Stimulated activated CD4-positive, alpha-beta T cell treated with anti-CD3 and anti-CD28 coated beads, Interleukin-1b, Interleukin-23, amount 100 ng/mL, for 48 hours (primary cell): Measurements from ENCODE around the gene GNB5.
"Not testable (repeated sequence)": the region's sequence is repeated elsewhere in the genome, so short reads cannot be mapped to it uniquely, and the experiment has no call there.

Experiments
- DNase-seq: peaks from one replicate; pipeline ENCODE4 v3.0.0-alpha.2; 2020

The GNB5 gene

GRCh38 chr15:52191207-52191606, at the start of gene GNB5:
Gene GNB5 (minus strand): TSS chr15:52191392. CDS start chr15:52184676, 6,716 bp downstream.
- DNase-seq: no peak

- no peak for DNase-seq
Measured at GRCh38 chr15:52240166-52240565, 49.0 kb upstream of the GNB5 start.

GRCh38 chr15:52238989-52239525, 47.9 kb upstream of the GNB5 start:
- not testable (repeated sequence) for DNase-seq

GRCh38 chr15:52238149-52238548, 47.0 kb upstream of the GNB5 start:
- DNase-seq: no peak

- DNase-seq: no peak
Measured at GRCh38 chr15:52236013-52236412, 44.8 kb upstream of the GNB5 start.

- DNase-seq: peak; percentile 35
Measured at GRCh38 chr15:52234596-52235541, 43.7 kb upstream of the GNB5 start.

GRCh38 chr15:52233405-52233804, 42.2 kb upstream of the GNB5 start:
- DNase-seq: no peak

- DNase-seq: no peak
Measured at GRCh38 chr15:52232327-52232726, 41.1 kb upstream of the GNB5 start.

- DNase-seq: no peak
Measured at GRCh38 chr15:52230073-52230472, 38.9 kb upstream of the GNB5 start.

- DNase-seq: no peak
Measured at GRCh38 chr15:52228921-52229320, 37.7 kb upstream of the GNB5 start.

- peak; percentile 69 for DNase-seq
Measured at GRCh38 chr15:52227456-52227855, 36.3 kb upstream of the GNB5 start.

GRCh38 chr15:52225230-52225629, 34.0 kb upstream of the GNB5 start:
- DNase-seq: no peak

GRCh38 chr15:52224211-52224610, 33.0 kb upstream of the GNB5 start:
- DNase-seq: peak; percentile 14

- DNase-seq: no peak
Measured at GRCh38 chr15:52221730-52222129, 30.5 kb upstream of the GNB5 start.

- no peak for DNase-seq
Measured at GRCh38 chr15:52220937-52221660, 29.9 kb upstream of the GNB5 start.

GRCh38 chr15:52220251-52220650, 29.1 kb upstream of the GNB5 start:
- no peak for DNase-seq

- no peak for DNase-seq
Measured at GRCh38 chr15:52218816-52219215, 27.6 kb upstream of the GNB5 start.

GRCh38 chr15:52218371-52218770, 27.2 kb upstream of the GNB5 start:
- no peak for DNase-seq

GRCh38 chr15:52217186-52217585, 26.0 kb upstream of the GNB5 start:
- peak; percentile 24 for DNase-seq

GRCh38 chr15:52214553-52214952, 23.4 kb upstream of the GNB5 start:
- DNase-seq: no peak

GRCh38 chr15:52213206-52213605, 22.0 kb upstream of the GNB5 start:
- DNase-seq: no peak

- DNase-seq: peak; percentile 75
Measured at GRCh38 chr15:52208306-52208946, 17.2 kb upstream of the GNB5 start.

- no peak for DNase-seq
Measured at GRCh38 chr15:52207191-52207590, 16.0 kb upstream of the GNB5 start.
